NCI-H82 (cell line): ENCODE data around the gene NPAS3.

Source experiments
- DNase-seq: peaks from one replicate; lab custom pipeline; 2025; lab: John Stamatoyannopoulos, UW

Gene NPAS3

GRCh38 chr14:33515441-33515840 is 576.8 kb downstream of the NPAS3 start:
- no peak for DNase-seq

GRCh38 chr14:33515899-33516298 is 577.2 kb downstream of the NPAS3 start:
- no peak for DNase-seq

- no peak for DNase-seq
Measured at GRCh38 chr14:33516898-33517436, 578.3 kb downstream of the NPAS3 start.

- no peak for DNase-seq
Measured at GRCh38 chr14:33521192-33521591, 582.5 kb downstream of the NPAS3 start.

GRCh38 chr14:33524244-33524643 is 585.6 kb downstream of the NPAS3 start:
- no peak for DNase-seq

GRCh38 chr14:33525626-33526025 is 586.9 kb downstream of the NPAS3 start:
- no peak for DNase-seq

- no peak for DNase-seq
Measured at GRCh38 chr14:33527023-33527634, 588.5 kb downstream of the NPAS3 start.

GRCh38 chr14:33528655-33529054 is 590.0 kb downstream of the NPAS3 start:
- no peak for DNase-seq

- DNase-seq = no peak
Measured at GRCh38 chr14:33529787-33530757, 591.4 kb downstream of the NPAS3 start.

GRCh38 chr14:33532553-33532952 is 593.9 kb downstream of the NPAS3 start:
- DNase-seq = no peak

GRCh38 chr14:33534104-33534503 is 595.4 kb downstream of the NPAS3 start:
- no peak for DNase-seq

GRCh38 chr14:33534632-33535031 is 596.0 kb downstream of the NPAS3 start:
- DNase-seq = no peak

GRCh38 chr14:33539918-33540357 is 601.3 kb downstream of the NPAS3 start:
- DNase-seq = no peak

- no peak for DNase-seq
Measured at GRCh38 chr14:33541171-33541570, 602.5 kb downstream of the NPAS3 start.

- DNase-seq = no peak
Measured at GRCh38 chr14:33542338-33543287, 603.9 kb downstream of the NPAS3 start.

- no peak for DNase-seq
Measured at GRCh38 chr14:33545696-33546095, 607.0 kb downstream of the NPAS3 start.

- DNase-seq = no peak
Measured at GRCh38 chr14:33548606-33549005, 609.9 kb downstream of the NPAS3 start.

- DNase-seq = no peak
Measured at GRCh38 chr14:33551963-33552362, 613.3 kb downstream of the NPAS3 start.

- DNase-seq = no peak
Measured at GRCh38 chr14:33553706-33554278, 615.1 kb downstream of the NPAS3 start.

GRCh38 chr14:33554988-33555387 is 616.3 kb downstream of the NPAS3 start:
- DNase-seq = no peak

GRCh38 chr14:33555710-33556350 is 617.2 kb downstream of the NPAS3 start:
- no peak for DNase-seq
